ENCODE data around the gene CYP39A1.

The CYP39A1 gene

DNA sequence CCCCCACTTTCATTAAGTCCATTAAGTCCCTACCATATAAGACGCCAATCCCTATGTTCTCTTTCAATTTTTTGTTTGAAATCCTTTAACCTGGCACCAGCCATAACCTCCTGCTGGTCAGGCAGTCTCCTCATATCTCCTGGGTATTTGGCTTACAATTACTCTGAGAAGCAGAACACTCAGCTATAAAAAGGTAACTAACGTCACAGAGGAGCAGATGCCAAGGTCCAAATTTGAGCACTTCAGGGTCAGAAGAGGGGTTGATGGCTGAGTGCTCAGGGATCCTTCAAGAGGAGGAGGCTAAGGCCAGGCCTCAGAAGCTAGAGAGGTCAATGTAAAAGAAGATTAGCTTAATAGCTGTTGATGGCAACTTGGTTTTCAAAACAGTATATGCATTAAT is 139.1 kb downstream of the CYP39A1 start:
- DNase-seq (ENCODE audit: low read depth in 3 of 3), result no peak

DNA sequence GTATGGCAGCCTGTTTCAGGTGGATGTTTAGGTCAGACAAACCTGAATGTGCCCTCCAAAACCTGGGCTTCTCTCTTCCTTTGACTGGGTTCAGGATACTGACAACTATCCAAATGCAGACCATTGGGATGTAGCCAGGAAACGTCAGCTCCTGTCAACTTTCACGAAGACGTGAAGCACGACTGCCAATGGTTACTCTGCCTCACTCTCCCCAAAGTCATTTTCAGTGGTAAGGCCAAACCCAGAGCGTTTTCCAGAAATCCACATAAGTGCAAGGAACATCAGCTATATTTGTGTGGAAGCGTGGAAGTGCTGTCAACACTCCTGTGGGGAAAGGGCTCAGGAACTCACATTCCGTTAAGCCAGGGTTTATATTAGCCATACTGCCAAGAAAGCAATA is 141.3 kb downstream of the CYP39A1 start:
- no peak for DNase-seq (ENCODE audit: low read depth in 3 of 3)

DNA sequence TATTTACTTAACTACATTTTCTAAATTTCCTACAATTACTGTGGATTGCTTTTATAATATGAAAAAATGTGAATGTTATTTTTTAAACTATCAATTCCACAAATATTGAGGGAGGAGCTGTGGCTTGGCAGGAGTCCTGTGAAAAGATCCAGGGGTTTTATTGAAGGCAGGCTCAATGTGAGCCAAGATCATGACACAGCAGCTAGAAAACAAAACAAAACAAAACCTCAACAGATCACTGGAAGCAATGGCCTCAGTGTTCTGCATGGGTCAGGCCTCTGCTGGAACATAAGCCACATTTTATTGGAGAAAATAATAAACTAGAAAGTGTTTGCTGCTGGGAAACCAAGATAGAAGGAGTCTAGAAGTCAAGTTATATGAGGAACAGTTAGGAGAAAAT is 142.0 kb downstream of the CYP39A1 start:
- DNase-seq (ENCODE audit: low read depth in 3 of 3), result no peak

DNA sequence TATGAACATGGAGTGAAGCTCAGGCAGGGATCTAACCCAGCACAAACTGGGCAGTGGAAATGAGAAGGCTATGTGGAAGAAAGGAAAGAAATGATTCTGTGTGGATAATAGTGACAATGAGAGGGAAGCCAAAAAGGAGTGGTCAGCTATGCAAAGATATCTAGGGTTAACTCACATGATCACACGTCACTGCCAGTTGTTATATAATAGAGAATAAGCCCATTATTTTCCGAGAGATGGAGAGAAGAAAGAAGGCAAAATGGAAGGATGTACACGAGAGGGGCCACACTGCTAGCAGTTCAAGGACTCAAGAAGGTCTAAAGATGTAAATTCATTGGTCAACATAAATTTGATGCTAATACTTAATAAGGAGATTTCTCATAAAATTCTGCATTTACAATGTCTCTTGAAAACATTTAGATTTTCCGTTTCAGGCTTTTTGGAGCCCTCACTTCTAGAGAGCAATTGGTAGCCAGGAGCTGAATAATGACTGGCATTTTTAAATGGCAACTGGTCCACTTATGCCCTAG is 142.6 kb downstream of the CYP39A1 start:
- DNase-seq (ENCODE audit: low read depth in 3 of 3), result no peak

DNA sequence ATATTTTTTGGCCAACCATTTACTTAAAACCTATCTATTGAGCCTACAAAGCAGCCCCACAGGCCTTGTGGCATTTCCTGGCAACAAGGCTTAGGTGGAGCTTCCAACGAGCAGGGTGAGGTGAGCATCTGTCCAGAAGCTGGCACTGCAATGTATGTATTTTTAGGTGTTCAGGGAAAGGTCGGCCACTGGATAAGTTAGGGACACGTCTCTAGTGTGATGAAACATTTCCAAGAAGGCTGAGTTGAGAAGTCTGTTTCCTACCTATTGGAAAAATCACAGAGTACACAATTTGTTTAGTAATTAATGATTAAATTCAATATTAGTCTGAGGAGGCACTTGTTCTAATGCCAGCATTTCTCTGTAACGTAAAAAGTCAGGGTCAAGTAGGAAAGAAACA is 143.6 kb downstream of the CYP39A1 start:
- DNase-seq (ENCODE audit: low read depth in 3 of 3), result no peak

DNA sequence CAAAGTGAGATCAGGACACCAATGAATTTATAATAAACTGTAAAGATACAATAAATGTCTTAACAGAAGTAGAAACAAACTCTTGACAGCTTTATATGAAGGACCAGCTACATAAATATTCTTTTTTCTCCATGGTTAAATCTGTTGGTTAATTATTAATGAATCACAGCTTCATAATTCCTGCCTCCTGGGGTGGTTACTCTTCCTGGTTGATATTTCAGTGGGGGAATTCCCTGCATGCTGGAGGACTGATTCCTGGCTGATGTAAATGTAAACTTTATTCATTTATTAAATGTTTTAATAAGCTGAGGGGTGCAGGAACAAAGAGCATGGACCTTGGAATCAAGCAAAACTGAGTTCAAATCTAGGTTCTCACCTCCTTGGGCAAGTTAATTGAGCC is 145.2 kb downstream of the CYP39A1 start:
- DNase-seq (ENCODE audit: low read depth in 3 of 3), result no peak

DNA sequence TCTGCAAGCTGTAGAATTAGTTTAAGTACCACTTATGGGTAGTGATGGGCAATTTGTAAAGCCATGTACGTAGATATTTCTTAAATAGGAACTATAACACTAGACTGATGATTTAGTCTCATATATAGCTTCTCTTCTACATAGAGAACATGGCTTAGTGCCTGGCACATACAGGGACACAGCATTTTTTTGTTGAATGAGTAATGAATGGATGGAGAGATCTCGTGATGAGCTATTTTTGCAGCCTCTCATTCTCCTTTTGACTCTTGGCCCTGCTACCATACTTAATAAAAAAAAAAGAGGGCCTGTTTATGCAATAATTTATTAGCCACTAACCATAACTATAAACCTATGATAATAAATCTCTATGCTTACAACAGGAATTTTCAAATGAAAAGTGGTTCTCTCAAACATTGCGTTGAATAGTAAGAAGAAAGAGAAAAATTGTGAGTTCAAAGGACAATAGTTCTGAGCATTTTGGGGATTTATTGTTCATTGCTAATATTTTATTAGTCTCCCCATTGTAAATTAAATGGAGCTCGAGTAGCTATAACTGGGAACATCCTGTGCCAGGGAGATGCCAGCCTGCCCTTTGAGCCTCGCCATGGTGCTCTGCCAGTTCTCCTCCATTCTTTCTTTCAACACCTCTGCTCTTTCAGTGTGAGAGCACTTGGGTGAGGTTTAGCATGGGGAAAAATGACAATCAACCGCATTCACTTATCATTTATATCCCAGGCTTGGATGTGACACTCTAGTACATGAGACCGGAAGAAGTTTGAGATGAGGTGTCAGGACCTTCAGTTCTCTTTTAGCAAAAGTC is 146.7 kb downstream of the CYP39A1 start:
- DNase-seq (ENCODE audit: low read depth in 3 of 3), result no peak

DNA sequence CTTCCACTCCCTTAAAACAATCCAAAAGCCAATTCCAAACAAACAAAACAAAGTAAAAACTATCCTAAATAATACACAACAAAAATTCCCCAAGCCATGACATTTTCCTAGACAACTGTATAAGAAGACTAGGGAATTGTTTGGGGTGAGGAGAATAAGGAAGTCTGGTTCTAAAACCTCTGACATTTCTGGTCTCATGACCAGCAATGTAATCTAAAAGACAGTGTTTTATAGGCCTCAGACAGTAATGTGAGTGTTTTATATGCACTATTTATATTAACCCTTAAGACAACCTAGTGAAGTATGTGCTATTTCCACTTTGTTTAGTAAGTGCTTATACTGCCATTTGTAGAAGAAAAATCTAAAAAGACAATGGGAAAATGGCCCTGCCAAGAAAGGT is 148.4 kb downstream of the CYP39A1 start:
- no peak for DNase-seq (ENCODE audit: low read depth in 3 of 3)

DNA sequence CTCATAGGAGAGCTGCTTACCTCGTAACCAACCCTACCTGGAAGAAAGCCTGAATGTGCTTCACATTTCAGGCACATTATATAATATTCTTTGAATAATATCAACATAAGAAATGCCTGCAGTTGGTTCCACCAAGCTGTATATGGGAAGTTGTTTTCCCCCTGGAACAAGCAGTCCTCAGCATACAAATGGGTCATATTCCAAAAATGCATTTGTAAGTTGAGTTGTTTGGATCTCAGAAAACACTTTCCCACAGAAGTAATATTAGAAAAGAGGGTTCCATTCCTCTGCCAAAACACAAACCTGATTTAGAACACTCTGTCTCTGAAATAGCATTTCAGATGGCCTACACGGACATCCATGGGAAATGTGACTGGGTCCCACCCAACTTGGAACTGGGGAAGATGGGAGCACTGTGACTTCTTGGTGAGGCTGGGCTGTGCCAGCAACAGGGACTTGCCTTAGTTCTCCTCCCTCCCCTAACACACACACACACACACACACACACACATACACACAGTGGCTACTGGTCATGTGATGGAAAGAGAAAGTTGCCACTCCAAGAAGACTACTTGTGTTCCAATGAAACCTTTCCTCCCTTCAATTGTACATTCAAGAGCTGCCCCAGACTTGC is 150.0 kb downstream of the CYP39A1 start:
- DNase-seq (ENCODE audit: low read depth in 3 of 3), result no peak

DNA sequence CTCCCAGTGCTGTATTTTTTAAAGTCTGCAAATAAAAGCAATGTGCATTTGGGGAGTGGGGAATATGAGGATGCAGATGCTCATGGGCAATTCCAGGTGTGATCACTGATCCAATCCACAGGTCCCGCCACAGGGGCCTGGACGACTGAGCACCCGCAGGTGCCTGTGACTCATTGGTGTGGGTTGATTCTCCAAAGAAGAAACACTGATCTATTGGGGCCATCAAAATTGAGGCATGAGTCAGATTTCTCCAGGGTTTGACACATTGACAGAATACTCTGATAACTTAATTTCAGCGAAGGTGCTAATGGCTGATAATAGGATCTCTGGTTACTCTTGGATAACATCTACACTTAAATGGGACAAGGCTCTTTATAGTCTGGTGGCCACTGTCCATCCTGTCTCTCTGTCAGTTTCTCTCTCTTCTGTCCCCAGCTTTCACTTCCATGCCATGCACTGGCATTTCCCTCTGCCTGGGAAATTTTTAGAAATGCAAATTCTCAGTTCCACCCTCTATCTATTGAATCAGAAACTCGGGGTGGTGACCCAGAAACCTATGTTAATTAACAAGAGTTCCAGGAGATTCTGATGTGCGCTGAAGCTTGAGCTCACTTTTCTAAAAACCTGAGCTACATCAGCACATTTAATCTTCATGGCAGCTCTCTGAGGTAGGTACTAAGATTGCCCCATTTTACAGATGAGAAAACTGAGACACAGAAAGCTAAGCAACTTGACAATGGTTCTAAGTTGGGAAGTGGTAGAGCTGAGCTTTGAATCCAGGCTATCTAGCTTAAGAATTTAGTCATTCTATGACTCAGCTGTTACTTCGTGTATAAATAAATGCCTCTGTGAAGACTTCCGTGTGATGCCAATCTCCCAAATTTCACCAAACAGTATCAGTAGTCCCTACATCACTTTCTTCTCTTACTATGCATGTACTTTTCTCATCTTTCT is 151.2 kb downstream of the CYP39A1 start:
- no peak for DNase-seq (ENCODE audit: low read depth in 3 of 3)

DNA sequence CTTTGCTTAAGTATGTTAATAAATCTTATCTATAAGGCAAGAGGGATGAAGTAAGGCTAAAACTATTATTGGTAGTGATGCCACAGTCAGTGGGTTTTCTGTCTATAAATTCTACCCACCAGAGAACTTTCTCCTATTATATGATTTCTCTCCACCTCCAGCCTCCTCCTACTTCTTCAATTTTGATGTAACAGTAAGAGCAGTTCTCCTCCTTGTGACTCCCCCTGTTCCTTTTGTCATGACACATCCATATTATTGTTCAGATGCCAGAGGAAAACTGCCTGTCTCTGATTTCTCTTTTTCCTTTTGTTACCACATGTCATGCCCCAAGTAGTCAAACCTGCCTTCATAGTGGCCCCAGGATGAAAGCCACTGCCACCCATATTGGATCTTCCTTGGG is 152.2 kb downstream of the CYP39A1 start:
- DNase-seq (ENCODE audit: low read depth in 3 of 3), result no peak

All from stimulated activated CD4-positive, alpha-beta T cell treated with anti-CD3 and anti-CD28 coated beads, TNF-alpha, amount 100 ng/mL, for 24 hours (primary cell).